Measurements from ENCODE around the gene KRTAP10-4. TPM values are rescaled to one million over a fixed set of nuclear protein-coding genes. Genes with fewer than 3 reads are reported as not detected.

Gene KRTAP10-4
- total and polyA plus RNA-seq, 2 experiments from 2014 or later = not detected

DNA sequence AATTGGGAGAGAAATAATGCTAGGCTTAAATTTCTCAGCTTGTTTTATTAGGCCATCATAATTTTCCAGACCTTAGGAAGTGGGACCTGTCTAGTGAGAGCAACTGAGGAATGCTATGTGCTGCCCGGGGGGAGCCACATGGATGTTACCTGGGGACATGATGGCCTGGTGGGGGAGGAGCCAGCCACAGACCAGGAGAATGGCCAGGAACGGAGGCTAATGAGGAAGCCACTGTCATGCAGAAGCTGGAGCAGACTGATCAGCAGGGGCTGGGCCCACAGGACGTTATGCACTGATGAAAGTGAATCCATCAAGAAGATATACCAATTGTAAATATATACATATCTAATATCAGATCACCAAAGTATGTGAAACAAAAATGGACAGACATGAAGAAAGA lies 29.0 kb upstream of the KRTAP10-4 start:
- Histone ChIP-seq H3K4me2 (no peak overlapping the region), H3K79me2 (replicated peaks; ENCODE audit: insufficient read depth) (no peaks in the 10 kb centered on the region), H2AFZ (no peak overlapping the region), H3K9me2 (ENCODE audit: insufficient read depth) (no peaks in the 10 kb centered on the region), H3K27me3 (ENCODE audit: insufficient read depth) (no peaks in the 10 kb centered on the region), H3K4me1 (ENCODE audit: insufficient read depth) (peaks cover 16% of the 10 kb centered on the region), H4K20me1 (replicated peaks; ENCODE audit: insufficient read depth) (no peaks in the 10 kb centered on the region), H3K36me3 (ENCODE audit: insufficient read depth) (no peaks in the 10 kb centered on the region; the same call in 1 of the 2 replicates), H3K27ac (ENCODE audit: low read depth) (no peak overlapping the region), H3F3A (replicated peaks; ENCODE audit: low read depth) (no peaks in the 10 kb centered on the region), H3K4me3 (no peak overlapping the region)
- Mint-ChIP-seq H3K4me3 (no peak overlapping the region), H3K27ac (no peak overlapping the region), H3K27me3 (ENCODE audit: insufficient read depth, low read depth, poor library complexity) (peaks cover 12% of the 10 kb centered on the region), H3K4me1 (peaks cover 20% of the 10 kb centered on the region), H3K9me3 (peaks cover 15% of the 10 kb centered on the region), H3K36me3 (ENCODE audit: low read depth) (peaks cover 19% of the 10 kb centered on the region)
- DNase-seq (ENCODE audit: low spot score) (no peak), ATAC-seq (no peak)
- TF ChIP-seq EZH2 (IDR thresholded peaks at IDR 0.05; ENCODE audit: low read depth, unreplicated experiment) = no peak
- TF ChIP-seq ZNF331 (CRISPR knock-in tag; IDR thresholded peaks at IDR 0.05; ENCODE audit: low read depth) = no peak
- TF ChIP-seq ZNF114 (CRISPR knock-in tag; IDR thresholded peaks at IDR 0.05) = no peak
- no peak for TF ChIP-seq STAT1 (IDR thresholded peaks at IDR 0.05; ENCODE audit: unreplicated experiment)
- no peak for TF ChIP-seq CREB1 (CRISPR knock-in tag; IDR thresholded peaks at IDR 0.05; ENCODE audit: low read depth)
- TF ChIP-seq, protein P1, sequence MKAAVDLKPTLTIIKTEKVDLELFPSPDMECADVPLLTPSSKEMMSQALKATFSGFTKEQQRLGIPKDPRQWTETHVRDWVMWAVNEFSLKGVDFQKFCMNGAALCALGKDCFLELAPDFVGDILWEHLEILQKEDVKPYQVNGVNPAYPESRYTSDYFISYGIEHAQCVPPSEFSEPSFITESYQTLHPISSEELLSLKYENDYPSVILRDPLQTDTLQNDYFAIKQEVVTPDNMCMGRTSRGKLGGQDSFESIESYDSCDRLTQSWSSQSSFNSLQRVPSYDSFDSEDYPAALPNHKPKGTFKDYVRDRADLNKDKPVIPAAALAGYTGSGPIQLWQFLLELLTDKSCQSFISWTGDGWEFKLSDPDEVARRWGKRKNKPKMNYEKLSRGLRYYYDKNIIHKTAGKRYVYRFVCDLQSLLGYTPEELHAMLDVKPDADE (IDR thresholded peaks at IDR 0.05) = no peak
- no peak for TF ChIP-seq POLR2AphosphoS5 (IDR thresholded peaks at IDR 0.05; ENCODE audit: low read depth)
- TF ChIP-seq EZH2phosphoT487 (IDR thresholded peaks at IDR 0.05; ENCODE audit: unreplicated experiment) = no peak
- no peak for TF ChIP-seq JUNB (IDR thresholded peaks at IDR 0.05; ENCODE audit: unreplicated experiment)

DNA sequence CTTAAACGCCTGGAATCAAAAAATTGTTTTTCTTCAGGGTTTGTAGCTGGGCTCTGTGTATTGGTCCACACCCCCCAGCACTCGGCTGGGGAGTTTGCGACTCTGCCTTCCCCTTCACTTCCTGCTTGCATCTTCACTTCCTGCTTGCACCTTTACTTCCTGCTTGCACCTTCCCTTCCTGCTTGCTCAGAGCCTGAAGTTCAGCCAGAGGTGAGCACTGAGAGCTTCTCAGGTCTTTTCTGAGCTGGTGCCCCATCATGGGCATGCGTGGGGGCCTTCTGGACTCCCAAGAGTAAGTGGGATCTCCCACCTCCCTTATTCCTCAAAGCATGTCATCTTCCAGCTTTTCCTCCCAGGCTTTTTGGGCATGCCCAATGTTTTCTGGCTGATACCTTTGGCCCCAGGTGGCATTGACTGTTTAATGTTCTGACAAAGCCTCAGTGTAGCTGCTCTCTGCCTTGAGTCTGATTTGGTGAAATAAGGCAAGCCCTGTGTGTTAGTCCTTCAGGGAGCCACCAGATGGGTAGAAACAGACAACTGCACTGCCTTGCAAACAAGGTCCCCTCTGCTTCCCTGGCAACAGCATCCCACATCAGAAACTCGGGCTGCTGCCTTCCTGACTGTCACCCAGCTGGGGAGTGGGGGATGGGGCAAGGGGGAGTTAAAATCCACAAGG lies 25.7 kb upstream of the KRTAP10-4 start:
- H3K9me2 ChIP-seq (ENCODE audit: insufficient read depth) = no peaks in the 10 kb centered on the region
- Mint-ChIP-seq H3K4me1 (peaks cover 43% of the 10 kb centered on the region), H3K27ac (peak overlapping the region; percentile 39), H3K27me3 (ENCODE audit: insufficient read depth, low read depth, poor library complexity) (peaks cover 20% of the 10 kb centered on the region), H3K36me3 (ENCODE audit: low read depth) (peaks cover 19% of the 10 kb centered on the region; the same call in 2 of the 3 replicates), H3K4me3 (no peak overlapping the region), H3K9me3 (peaks cover 15% of the 10 kb centered on the region)
- no peaks in the 10 kb centered on the region for H3F3A ChIP-seq (replicated peaks; ENCODE audit: low read depth)
- H3K4me2 ChIP-seq = peak overlapping the region; percentile 58; the same call in 1 of the 2 replicates
- H2AFZ ChIP-seq = no peak overlapping the region; the same call in 1 of the 2 replicates
- H3K36me3 ChIP-seq (ENCODE audit: insufficient read depth) = no peaks in the 10 kb centered on the region; the same call in 1 of the 2 replicates
- H3K27me3 ChIP-seq (ENCODE audit: insufficient read depth) = no peaks in the 10 kb centered on the region
- ATAC-seq (no peak), DNase-seq (ENCODE audit: low spot score) (no peak)
- H3K4me1 ChIP-seq (ENCODE audit: insufficient read depth) = peaks cover 25% of the 10 kb centered on the region
- H3K79me2 ChIP-seq (replicated peaks; ENCODE audit: insufficient read depth) = no peaks in the 10 kb centered on the region
- no peak overlapping the region for H3K4me3 ChIP-seq
- H4K20me1 ChIP-seq (replicated peaks; ENCODE audit: insufficient read depth) = no peaks in the 10 kb centered on the region
- peak overlapping the region; percentile 96; the same call in 1 of the 2 replicates for H3K27ac ChIP-seq (ENCODE audit: low read depth)
- TF ChIP-seq EZH2phosphoT487 (IDR thresholded peaks at IDR 0.05; ENCODE audit: unreplicated experiment) (no peak), JUNB (IDR thresholded peaks at IDR 0.05; ENCODE audit: unreplicated experiment) (no peak), NANOG (IDR thresholded peaks at IDR 0.05; ENCODE audit: borderline replicate concordance) (no peak), ZNF331 (CRISPR knock-in tag; IDR thresholded peaks at IDR 0.05; ENCODE audit: low read depth) (no peak), EZH2 (IDR thresholded peaks at IDR 0.05; ENCODE audit: low read depth, unreplicated experiment) (no peak)
- TF ChIP-seq, protein P1 (IDR thresholded peaks at IDR 0.05) = no peak
- TF ChIP-seq, protein P2, sequence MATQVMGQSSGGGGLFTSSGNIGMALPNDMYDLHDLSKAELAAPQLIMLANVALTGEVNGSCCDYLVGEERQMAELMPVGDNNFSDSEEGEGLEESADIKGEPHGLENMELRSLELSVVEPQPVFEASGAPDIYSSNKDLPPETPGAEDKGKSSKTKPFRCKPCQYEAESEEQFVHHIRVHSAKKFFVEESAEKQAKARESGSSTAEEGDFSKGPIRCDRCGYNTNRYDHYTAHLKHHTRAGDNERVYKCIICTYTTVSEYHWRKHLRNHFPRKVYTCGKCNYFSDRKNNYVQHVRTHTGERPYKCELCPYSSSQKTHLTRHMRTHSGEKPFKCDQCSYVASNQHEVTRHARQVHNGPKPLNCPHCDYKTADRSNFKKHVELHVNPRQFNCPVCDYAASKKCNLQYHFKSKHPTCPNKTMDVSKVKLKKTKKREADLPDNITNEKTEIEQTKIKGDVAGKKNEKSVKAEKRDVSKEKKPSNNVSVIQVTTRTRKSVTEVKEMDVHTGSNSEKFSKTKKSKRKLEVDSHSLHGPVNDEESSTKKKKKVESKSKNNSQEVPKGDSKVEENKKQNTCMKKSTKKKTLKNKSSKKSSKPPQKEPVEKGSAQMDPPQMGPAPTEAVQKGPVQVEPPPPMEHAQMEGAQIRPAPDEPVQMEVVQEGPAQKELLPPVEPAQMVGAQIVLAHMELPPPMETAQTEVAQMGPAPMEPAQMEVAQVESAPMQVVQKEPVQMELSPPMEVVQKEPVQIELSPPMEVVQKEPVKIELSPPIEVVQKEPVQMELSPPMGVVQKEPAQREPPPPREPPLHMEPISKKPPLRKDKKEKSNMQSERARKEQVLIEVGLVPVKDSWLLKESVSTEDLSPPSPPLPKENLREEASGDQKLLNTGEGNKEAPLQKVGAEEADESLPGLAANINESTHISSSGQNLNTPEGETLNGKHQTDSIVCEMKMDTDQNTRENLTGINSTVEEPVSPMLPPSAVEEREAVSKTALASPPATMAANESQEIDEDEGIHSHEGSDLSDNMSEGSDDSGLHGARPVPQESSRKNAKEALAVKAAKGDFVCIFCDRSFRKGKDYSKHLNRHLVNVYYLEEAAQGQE (IDR thresholded peaks at IDR 0.05; ENCODE audit: unreplicated experiment) = no peak
- TF ChIP-seq, protein P3, sequence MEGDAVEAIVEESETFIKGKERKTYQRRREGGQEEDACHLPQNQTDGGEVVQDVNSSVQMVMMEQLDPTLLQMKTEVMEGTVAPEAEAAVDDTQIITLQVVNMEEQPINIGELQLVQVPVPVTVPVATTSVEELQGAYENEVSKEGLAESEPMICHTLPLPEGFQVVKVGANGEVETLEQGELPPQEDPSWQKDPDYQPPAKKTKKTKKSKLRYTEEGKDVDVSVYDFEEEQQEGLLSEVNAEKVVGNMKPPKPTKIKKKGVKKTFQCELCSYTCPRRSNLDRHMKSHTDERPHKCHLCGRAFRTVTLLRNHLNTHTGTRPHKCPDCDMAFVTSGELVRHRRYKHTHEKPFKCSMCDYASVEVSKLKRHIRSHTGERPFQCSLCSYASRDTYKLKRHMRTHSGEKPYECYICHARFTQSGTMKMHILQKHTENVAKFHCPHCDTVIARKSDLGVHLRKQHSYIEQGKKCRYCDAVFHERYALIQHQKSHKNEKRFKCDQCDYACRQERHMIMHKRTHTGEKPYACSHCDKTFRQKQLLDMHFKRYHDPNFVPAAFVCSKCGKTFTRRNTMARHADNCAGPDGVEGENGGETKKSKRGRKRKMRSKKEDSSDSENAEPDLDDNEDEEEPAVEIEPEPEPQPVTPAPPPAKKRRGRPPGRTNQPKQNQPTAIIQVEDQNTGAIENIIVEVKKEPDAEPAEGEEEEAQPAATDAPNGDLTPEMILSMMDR (conservative IDR thresholded peaks at IDR 0.05; ENCODE audit: low read depth in 2 of 2) = no peak

Measured in GM23338 (cell line).